HCT116 (cell line): ENCODE data around the gene BHMT. TPM values are rescaled to one million over a fixed set of nuclear protein-coding genes. Genes with fewer than 3 reads are reported as not detected.

Source experiments
- ATAC-seq: fragments of 200-7000 bp; cut with Tn5 transposase; 2 replicates; pipeline ENCODE4 v1.9.1; 2020; ENCODE audit warnings: mild to moderate bottlenecking, moderate library complexity
- BruUV-seq: library from RNA; stranded (reverse); fragments of 400-500 nt; replicated peaks from 2 replicates; lab custom pipeline; 2021; lab: Mats Ljungman, UMichigan
- CTCF ChIA-PET: fragments of 300-600 bp; sonication (Branson Sonifier 250); formaldehyde crosslinking; loops from one replicate; lab custom pipeline; 2021; ENCODE audit warnings: antibody characterized with exemption; lab: Charles Lee
- POLR2A ChIA-PET: fragments of 300-600, 350-600 bp; sonication (Branson Sonifier 250); formaldehyde crosslinking; loops from one replicate; lab custom pipeline; 2021; ENCODE audit warnings: antibody characterized with exemption; lab: Charles Lee
- RAD21 ChIA-PET, 2 experiments: fragments of 300-600 bp; sonication (Branson Sonifier 250); formaldehyde crosslinking; loops; one replicate each; lab custom pipeline; 2023; ENCODE audit warnings: low total read pairs in 2 of 2; ENCODE audit not compliant: uncharacterized antibody in 2 of 2, unreplicated experiment in 2 of 2, low non-redundant PET in 1 of 2; lab: Charles Lee
- DNase-seq: peaks from one replicate; pipeline ENCODE4 v3.0.0-alpha.2; 2010; ENCODE audit warnings: low read depth, low spot score
- H2AFZ ChIP-seq: fragments of 200-600 bp; shearing (Covaris generic), sonication (generic); 2 replicates; pipeline ENCODE4 v1.6.1; 2017; ENCODE audit warnings: low read depth, mixed run types, mixed read lengths, antibody characterized with exemption, low read length; ENCODE audit not compliant: poor library complexity, severe bottlenecking
- H3K27ac ChIP-seq: 2 replicates; pipeline ENCODE4 v1.5.1; 2012; ENCODE audit warnings: low read depth, low read length
- H3K27me3 ChIP-seq: fragments of 200-600 bp; sonication (generic); 2 replicates; pipeline ENCODE4 v1.6.1; 2016; ENCODE audit warnings: mixed run types, low read length, mixed read lengths; ENCODE audit not compliant: insufficient read depth
- H3K36me3 ChIP-seq, 2 experiments: fragments of 200-500 bp in 1 of 2; fragments of 200-600 bp in 1 of 2; sonication (Bioruptor generic) in 1 of 2; sonication (generic) in 1 of 2; 2 replicates each; pipeline versions ENCODE4 v1.5.1 to v1.6.1; 2014 to 2016; ENCODE audit warnings: low read length in 2 of 2, inconsistent platforms in 1 of 2, mixed read lengths in 1 of 2, mixed run types in 1 of 2; ENCODE audit not compliant: insufficient read depth in 2 of 2, control insufficient read depth in 1 of 2
- H3K4me1 ChIP-seq, 2 experiments: fragments of 200-600 bp in 1 of 2; sonication (generic) in 1 of 2; 2 replicates each; pipeline versions ENCODE4 v1.5.1 to v1.6.1; 2012 to 2017; ENCODE audit warnings: low read length in 2 of 2, inconsistent platforms in 1 of 2, mild to moderate bottlenecking in 1 of 2, mixed read lengths in 1 of 2, mixed run types in 1 of 2, moderate library complexity in 1 of 2; ENCODE audit not compliant: insufficient read depth in 2 of 2, control insufficient read depth in 1 of 2
- H3K4me2 ChIP-seq: fragments of 200-600 bp; sonication (generic); 2 replicates; pipeline ENCODE4 v1.6.1; 2017; ENCODE audit warnings: mixed run types, low read length, mixed read lengths
- H3K4me3 ChIP-seq, 2 experiments: fragments of 200-600 bp in 1 of 2; sonication (generic) in 1 of 2; replicated peaks in 1 of 2; 2 replicates each; pipeline ENCODE4 v1.5.1; 2011 to 2016; ENCODE audit warnings: low read length in 2 of 2, control low read depth in 1 of 2, low read depth in 1 of 2, mild to moderate bottlenecking in 1 of 2, mixed read lengths in 1 of 2, mixed run types in 1 of 2
- H3K79me2 ChIP-seq: fragments of 200-600 bp; sonication (generic); 2 replicates; pipeline ENCODE4 v1.6.1; 2017; ENCODE audit warnings: mild to moderate bottlenecking, mixed run types, low read length, moderate library complexity, mixed read lengths; ENCODE audit not compliant: insufficient read depth
- H3K9ac ChIP-seq: fragments of 200-600 bp; sonication (generic); 2 replicates; pipeline ENCODE4 v1.6.1; 2016; ENCODE audit warnings: low read length, mixed read lengths
- H3K9me2 ChIP-seq: fragments of 200-600 bp; sonication (generic), shearing (Covaris generic); 2 replicates; pipeline ENCODE4 v1.6.1; 2017; ENCODE audit warnings: mixed run types, mild to moderate bottlenecking, moderate library complexity; ENCODE audit not compliant: insufficient read depth
- H3K9me3 ChIP-seq, 2 experiments: fragments of 200-500 bp in 1 of 2; fragments of 200-600 bp in 1 of 2; sonication (Bioruptor generic) in 1 of 2; sonication (generic) in 1 of 2; 2 replicates each; pipeline ENCODE4 v1.6.1; 2014 to 2017; ENCODE audit warnings: low read length in 2 of 2, mixed read lengths in 2 of 2, inconsistent platforms in 1 of 2, low read depth in 1 of 2, mild to moderate bottlenecking in 1 of 2, mixed run types in 1 of 2, moderate library complexity in 1 of 2; ENCODE audit not compliant: control insufficient read depth in 1 of 2, insufficient read depth in 1 of 2
- H4K20me1 ChIP-seq: fragments of 200-600 bp; sonication (generic), shearing (Covaris generic); 2 replicates; pipeline ENCODE4 v1.6.1; 2017; ENCODE audit warnings: mixed run types, mild to moderate bottlenecking, moderate library complexity; ENCODE audit not compliant: insufficient read depth
- CBX3 ChIP-seq: IDR thresholded peaks from 2 replicates; pipeline ENCODE4 v1.6.1; 2012; ENCODE audit warnings: low read depth
- CEBPB ChIP-seq: IDR thresholded peaks from 2 replicates; pipeline ENCODE4 v1.6.1; 2012; ENCODE audit warnings: low read depth
- EGR1 ChIP-seq: IDR thresholded peaks from 2 replicates; pipeline ENCODE4 v1.6.1; 2012; ENCODE audit warnings: low read depth
- ELF1 ChIP-seq: IDR thresholded peaks from 2 replicates; pipeline ENCODE4 v1.6.1; 2012; ENCODE audit warnings: low read depth, borderline replicate concordance
- EZH2phosphoT487 ChIP-seq: fragments of 200-600 bp; IDR thresholded peaks from 2 replicates; pipeline ENCODE4 v1.6.1; 2018; ENCODE audit warnings: antibody characterized with exemption, borderline replicate concordance
- JUND ChIP-seq: IDR thresholded peaks from 2 replicates; pipeline ENCODE4 v1.6.1; 2012
- RAD21 ChIP-seq: IDR thresholded peaks from 2 replicates; pipeline ENCODE4 v1.6.1; 2012; ENCODE audit warnings: low read depth, mild to moderate bottlenecking
- REST ChIP-seq: IDR thresholded peaks from 2 replicates; pipeline ENCODE4 v1.6.1; 2012; ENCODE audit warnings: low read depth
- SRF ChIP-seq: IDR thresholded peaks from 2 replicates; pipeline ENCODE4 v1.6.1; 2012; ENCODE audit warnings: low read depth
- TCF7L2 ChIP-seq: IDR thresholded peaks from 2 replicates; pipeline ENCODE4 v1.7.0; 2011; ENCODE audit warnings: borderline replicate concordance, inconsistent platforms; ENCODE audit not compliant: insufficient read depth, insufficient read length; ENCODE audit errors: extremely low read depth
- ZFX ChIP-seq: fragments of 450-650 bp; IDR thresholded peaks from 2 replicates; pipeline ENCODE4 v1.6.1; 2017
- intact Hi-C: fragments of 100-400 bp; cut with micrococcal nuclease; formaldehyde crosslinking; loops from 2 replicates; pipeline ENCODE4 v1.10.0; 2022
- total RNA-seq: library from RNA; stranded (reverse); gene quantifications from one replicate; pipeline ENCODE4 v1.2.1, GENCODE V29; 2021; ENCODE audit not compliant: unreplicated experiment
- TF ChIP-seq, protein P1 (sequence below): IDR thresholded peaks from 2 replicates; pipeline ENCODE4 v1.6.1; 2012
- TF ChIP-seq, protein P2 (sequence below): IDR thresholded peaks from 2 replicates; pipeline ENCODE4 v1.6.1; 2012
- TF ChIP-seq, protein P3 (sequence below): IDR thresholded peaks from 2 replicates; pipeline ENCODE4 v1.6.1; 2011; ENCODE audit warnings: mild to moderate bottlenecking, low read length, moderate library complexity; ENCODE audit not compliant: insufficient replicate concordance; ENCODE audit errors: extremely low read depth

Gene BHMT
- total RNA-seq, 1 experiment from 2014 or later = 0.44 TPM

DNA sequence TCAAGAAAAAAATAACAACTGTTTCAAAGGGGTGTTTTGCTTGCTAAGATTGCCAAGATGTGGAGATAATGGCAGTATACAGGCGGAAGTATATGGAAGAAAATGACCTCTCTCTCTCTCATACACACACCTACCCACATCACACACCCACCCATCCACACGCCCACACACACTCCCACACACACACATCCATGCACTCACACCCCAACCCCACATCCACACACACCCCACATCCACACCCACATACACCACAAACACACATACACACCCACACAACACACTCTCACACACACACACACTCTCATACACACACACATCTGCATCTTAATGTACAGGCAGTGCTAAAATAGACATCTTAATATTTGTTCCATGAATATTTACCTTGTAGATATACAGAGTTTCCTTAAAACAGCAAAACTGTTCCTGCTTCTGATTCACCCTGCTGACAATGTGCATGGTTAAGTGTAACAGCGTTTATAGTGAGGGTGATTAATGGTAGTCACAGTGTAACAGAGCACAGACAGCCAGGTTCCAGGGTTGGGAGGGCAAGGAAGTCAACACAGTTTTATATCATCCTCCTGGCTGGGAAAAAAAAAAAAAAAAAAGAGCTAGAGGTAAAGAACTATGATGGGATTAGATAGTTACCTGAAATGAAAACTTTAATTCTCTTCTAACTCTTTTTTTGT is 33.8 kb upstream of the BHMT start:
- intact Hi-C loops = loop anchor here (2.0 kb wide), 1 partner anchor 19 kb away; no protein-coding TSS in a partner anchor
- no peaks in the 10 kb centered on the region for H3K36me3 ChIP-seq
- no peak overlapping the region for H2AFZ ChIP-seq
- no peaks in the 10 kb centered on the region for H4K20me1 ChIP-seq
- CTCF ChIA-PET = no interaction called here
- peaks cover 0 to 8% of the 10 kb centered on the region in 2 experiments; a peak in 2 of 4 replicates for H3K4me1 ChIP-seq
- POLR2A ChIA-PET = no interaction called here
- no peaks in the 10 kb centered on the region for H3K9me2 ChIP-seq
- TF ChIP-seq JUND = no peak
- no peak for TF ChIP-seq EGR1
- TF ChIP-seq, protein P1, sequence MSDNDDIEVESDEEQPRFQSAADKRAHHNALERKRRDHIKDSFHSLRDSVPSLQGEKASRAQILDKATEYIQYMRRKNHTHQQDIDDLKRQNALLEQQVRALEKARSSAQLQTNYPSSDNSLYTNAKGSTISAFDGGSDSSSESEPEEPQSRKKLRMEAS = no peak
- TF ChIP-seq SRF = no peak
- DNase-seq (no peak), ATAC-seq (no peak)
- no peak overlapping the region for H3K9ac ChIP-seq
- H3K79me2 ChIP-seq = no peaks in the 10 kb centered on the region
- peaks cover 0 to 3% of the 10 kb centered on the region in 2 experiments; a peak in 1 of 4 replicates for H3K9me3 ChIP-seq
- no TSS peak for BruUV-seq
- no peaks in the 10 kb centered on the region for H3K27me3 ChIP-seq
- H3K4me3 ChIP-seq = no peak overlapping the region
- no peak overlapping the region for H3K27ac ChIP-seq
- no peak overlapping the region for H3K4me2 ChIP-seq
- RAD21 ChIA-PET = no interaction called here

GRCh38 chr5:79080804-79081203 is 30.8 kb upstream of the BHMT start:
- H2AFZ ChIP-seq = no peak overlapping the region
- DNase-seq = no peak
- no peak overlapping the region for H3K27ac ChIP-seq
- no peak overlapping the region for H3K9ac ChIP-seq
- ATAC-seq = no peak
- no peaks in the 10 kb centered on the region for H3K9me3 ChIP-seq
- H3K9me2 ChIP-seq = no peaks in the 10 kb centered on the region
- CTCF ChIA-PET = no interaction called here
- no peaks in the 10 kb centered on the region for H3K36me3 ChIP-seq
- H3K4me3 ChIP-seq = no peak overlapping the region
- H3K79me2 ChIP-seq = no peaks in the 10 kb centered on the region
- no peaks in the 10 kb centered on the region for H3K27me3 ChIP-seq
- POLR2A ChIA-PET = no interaction called here
- H3K4me1 ChIP-seq = no peaks in the 10 kb centered on the region
- intact Hi-C loops = no loop called here
- BruUV-seq = no TSS peak
- H4K20me1 ChIP-seq = no peaks in the 10 kb centered on the region
- no peak overlapping the region for H3K4me2 ChIP-seq
- RAD21 ChIA-PET = no interaction called here
- TF ChIP-seq EGR1 (no peak), TCF7L2 (no peak), SRF (no peak), ELF1 (no peak), RAD21 (no peak), EZH2phosphoT487 (no peak), ZFX (no peak), CBX3 (no peak), CEBPB (no peak), REST (no peak)
- TF ChIP-seq, protein P2, sequence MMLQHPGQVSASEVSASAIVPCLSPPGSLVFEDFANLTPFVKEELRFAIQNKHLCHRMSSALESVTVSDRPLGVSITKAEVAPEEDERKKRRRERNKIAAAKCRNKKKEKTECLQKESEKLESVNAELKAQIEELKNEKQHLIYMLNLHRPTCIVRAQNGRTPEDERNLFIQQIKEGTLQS = no peak
- TF ChIP-seq, protein P3, sequence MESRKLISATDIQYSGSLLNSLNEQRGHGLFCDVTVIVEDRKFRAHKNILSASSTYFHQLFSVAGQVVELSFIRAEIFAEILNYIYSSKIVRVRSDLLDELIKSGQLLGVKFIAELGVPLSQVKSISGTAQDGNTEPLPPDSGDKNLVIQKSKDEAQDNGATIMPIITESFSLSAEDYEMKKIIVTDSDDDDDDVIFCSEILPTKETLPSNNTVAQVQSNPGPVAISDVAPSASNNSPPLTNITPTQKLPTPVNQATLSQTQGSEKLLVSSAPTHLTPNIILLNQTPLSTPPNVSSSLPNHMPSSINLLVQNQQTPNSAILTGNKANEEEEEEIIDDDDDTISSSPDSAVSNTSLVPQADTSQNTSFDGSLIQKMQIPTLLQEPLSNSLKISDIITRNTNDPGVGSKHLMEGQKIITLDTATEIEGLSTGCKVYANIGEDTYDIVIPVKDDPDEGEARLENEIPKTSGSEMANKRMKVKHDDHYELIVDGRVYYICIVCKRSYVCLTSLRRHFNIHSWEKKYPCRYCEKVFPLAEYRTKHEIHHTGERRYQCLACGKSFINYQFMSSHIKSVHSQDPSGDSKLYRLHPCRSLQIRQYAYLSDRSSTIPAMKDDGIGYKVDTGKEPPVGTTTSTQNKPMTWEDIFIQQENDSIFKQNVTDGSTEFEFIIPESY = no peak
- TF ChIP-seq, protein P1 = no peak
